H1 (cell line): ENCODE data around the gene WDR27. TPM values are rescaled to one million over a fixed set of nuclear protein-coding genes. Genes with fewer than 3 reads are reported as not detected.

Source experiments
- RXRA ChIP-seq: IDR thresholded peaks from 2 replicates; pipeline ENCODE4 v1.6.1; 2011; ENCODE audit warnings: low read depth, mild to moderate bottlenecking, low read length, moderate library complexity; ENCODE audit not compliant: insufficient read depth
- TAF7 ChIP-seq: optimal IDR thresholded peaks from 2 replicates; pipeline ENCODE3; 2011; ENCODE audit warnings: low read depth, mild to moderate bottlenecking, inconsistent platforms, low read length, moderate library complexity, borderline replicate concordance
- polyA plus RNA-seq, 7 experiments: library from polyadenylated mRNA; depleted of rRNA in 3 of 7; stranded (reverse) in 5 of 7; unstranded in 2 of 7; fragments of >200 nt in 5 of 7; fragments of 200-250 nt in 2 of 7; gene quantifications; 1 replicate in 5 of 7; 2 replicates in 1 of 7; 4 replicates in 1 of 7; pipeline versions ENCODE4 v1.2.1 to v1.2.3, GENCODE V29; 2011 to 2013; ENCODE audit warnings: missing spikeins in 2 of 7, mixed read lengths in 2 of 7
- total RNA-seq: library from RNA; stranded (reverse); fragmentation: NEBNext Ultra II Directional; extraction: Animal tissue kit (Norgen Biotek cat#: 25700); gene quantifications from 2 replicates; pipeline ENCODE4 v1.2.1, GENCODE V29; 2021
- TF ChIP-seq, protein P1 (sequence below): fragments of 300-600 bp; sonication (generic); IDR thresholded peaks from 2 replicates; pipeline ENCODE4 v1.7.1; 2012; ENCODE audit warnings: low read length, moderate library complexity, mild to moderate bottlenecking, inconsistent platforms; ENCODE audit not compliant: insufficient replicate concordance

Gene WDR27
- total and polyA plus RNA-seq, 2 of the 8 experiments (the other 6 are each of a cell fraction or from before 2014, with no cell fraction given) = 53.6 to 68.6 TPM

DNA sequence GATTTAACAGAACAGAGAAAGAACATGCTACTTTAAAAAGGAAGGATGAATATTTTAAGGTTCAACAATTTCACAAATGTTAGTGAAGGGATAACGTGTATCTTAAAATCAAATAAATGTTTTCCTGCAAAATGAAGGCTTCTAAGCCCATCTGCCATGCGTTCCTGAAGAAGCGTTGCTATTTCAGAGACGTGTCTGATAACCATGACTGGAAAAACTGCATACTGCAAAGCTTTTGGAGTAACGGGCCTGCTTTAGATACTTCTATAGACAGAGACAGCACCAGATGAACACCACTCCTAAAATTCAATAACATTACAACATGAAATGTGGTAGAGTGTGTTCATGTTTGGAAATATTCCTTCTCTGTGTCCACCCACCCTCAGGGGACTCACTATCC is 126.0 kb downstream of the WDR27 start (continued):
- TF ChIP-seq, protein P1, sequence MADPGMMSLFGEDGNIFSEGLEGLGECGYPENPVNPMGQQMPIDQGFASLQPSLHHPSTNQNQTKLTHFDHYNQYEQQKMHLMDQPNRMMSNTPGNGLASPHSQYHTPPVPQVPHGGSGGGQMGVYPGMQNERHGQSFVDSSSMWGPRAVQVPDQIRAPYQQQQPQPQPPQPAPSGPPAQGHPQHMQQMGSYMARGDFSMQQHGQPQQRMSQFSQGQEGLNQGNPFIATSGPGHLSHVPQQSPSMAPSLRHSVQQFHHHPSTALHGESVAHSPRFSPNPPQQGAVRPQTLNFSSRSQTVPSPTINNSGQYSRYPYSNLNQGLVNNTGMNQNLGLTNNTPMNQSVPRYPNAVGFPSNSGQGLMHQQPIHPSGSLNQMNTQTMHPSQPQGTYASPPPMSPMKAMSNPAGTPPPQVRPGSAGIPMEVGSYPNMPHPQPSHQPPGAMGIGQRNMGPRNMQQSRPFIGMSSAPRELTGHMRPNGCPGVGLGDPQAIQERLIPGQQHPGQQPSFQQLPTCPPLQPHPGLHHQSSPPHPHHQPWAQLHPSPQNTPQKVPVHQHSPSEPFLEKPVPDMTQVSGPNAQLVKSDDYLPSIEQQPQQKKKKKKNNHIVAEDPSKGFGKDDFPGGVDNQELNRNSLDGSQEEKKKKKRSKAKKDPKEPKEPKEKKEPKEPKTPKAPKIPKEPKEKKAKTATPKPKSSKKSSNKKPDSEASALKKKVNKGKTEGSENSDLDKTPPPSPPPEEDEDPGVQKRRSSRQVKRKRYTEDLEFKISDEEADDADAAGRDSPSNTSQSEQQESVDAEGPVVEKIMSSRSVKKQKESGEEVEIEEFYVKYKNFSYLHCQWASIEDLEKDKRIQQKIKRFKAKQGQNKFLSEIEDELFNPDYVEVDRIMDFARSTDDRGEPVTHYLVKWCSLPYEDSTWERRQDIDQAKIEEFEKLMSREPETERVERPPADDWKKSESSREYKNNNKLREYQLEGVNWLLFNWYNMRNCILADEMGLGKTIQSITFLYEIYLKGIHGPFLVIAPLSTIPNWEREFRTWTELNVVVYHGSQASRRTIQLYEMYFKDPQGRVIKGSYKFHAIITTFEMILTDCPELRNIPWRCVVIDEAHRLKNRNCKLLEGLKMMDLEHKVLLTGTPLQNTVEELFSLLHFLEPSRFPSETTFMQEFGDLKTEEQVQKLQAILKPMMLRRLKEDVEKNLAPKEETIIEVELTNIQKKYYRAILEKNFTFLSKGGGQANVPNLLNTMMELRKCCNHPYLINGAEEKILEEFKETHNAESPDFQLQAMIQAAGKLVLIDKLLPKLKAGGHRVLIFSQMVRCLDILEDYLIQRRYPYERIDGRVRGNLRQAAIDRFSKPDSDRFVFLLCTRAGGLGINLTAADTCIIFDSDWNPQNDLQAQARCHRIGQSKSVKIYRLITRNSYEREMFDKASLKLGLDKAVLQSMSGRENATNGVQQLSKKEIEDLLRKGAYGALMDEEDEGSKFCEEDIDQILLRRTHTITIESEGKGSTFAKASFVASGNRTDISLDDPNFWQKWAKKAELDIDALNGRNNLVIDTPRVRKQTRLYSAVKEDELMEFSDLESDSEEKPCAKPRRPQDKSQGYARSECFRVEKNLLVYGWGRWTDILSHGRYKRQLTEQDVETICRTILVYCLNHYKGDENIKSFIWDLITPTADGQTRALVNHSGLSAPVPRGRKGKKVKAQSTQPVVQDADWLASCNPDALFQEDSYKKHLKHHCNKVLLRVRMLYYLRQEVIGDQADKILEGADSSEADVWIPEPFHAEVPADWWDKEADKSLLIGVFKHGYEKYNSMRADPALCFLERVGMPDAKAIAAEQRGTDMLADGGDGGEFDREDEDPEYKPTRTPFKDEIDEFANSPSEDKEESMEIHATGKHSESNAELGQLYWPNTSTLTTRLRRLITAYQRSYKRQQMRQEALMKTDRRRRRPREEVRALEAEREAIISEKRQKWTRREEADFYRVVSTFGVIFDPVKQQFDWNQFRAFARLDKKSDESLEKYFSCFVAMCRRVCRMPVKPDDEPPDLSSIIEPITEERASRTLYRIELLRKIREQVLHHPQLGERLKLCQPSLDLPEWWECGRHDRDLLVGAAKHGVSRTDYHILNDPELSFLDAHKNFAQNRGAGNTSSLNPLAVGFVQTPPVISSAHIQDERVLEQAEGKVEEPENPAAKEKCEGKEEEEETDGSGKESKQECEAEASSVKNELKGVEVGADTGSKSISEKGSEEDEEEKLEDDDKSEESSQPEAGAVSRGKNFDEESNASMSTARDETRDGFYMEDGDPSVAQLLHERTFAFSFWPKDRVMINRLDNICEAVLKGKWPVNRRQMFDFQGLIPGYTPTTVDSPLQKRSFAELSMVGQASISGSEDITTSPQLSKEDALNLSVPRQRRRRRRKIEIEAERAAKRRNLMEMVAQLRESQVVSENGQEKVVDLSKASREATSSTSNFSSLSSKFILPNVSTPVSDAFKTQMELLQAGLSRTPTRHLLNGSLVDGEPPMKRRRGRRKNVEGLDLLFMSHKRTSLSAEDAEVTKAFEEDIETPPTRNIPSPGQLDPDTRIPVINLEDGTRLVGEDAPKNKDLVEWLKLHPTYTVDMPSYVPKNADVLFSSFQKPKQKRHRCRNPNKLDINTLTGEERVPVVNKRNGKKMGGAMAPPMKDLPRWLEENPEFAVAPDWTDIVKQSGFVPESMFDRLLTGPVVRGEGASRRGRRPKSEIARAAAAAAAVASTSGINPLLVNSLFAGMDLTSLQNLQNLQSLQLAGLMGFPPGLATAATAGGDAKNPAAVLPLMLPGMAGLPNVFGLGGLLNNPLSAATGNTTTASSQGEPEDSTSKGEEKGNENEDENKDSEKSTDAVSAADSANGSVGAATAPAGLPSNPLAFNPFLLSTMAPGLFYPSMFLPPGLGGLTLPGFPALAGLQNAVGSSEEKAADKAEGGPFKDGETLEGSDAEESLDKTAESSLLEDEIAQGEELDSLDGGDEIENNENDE = no peak
- TF ChIP-seq RXRA (no peak), TAF7 (no peak)
